Renal cortex interstitium (tissue), 11 donors: ENCODE measurements around the gene CATSPER3. TPM values are rescaled to one million over a fixed set of nuclear protein-coding genes. Genes with fewer than 3 reads are reported as not detected.

Experiments
- DNase-seq, 11 donors: peaks; one replicate each; pipeline ENCODE4 v3.0.0-alpha.2; 2013; ENCODE audit warnings: low read depth in 9 of 11, low spot score in 4 of 11; ENCODE audit errors: extremely low read depth in 1 of 11
- polyA plus RNA-seq, 3 donors: library from polyadenylated mRNA; unstranded; fragments of 120-200 nt; gene quantifications; one replicate each; pipeline ENCODE4 v1.2.1, GENCODE V29; 2013; ENCODE audit not compliant: insufficient read length in 3 of 3

The CATSPER3 gene
- polyA plus RNA-seq, 3 donors: 0.89 to 1.3 (median 1.3) TPM

DNA sequence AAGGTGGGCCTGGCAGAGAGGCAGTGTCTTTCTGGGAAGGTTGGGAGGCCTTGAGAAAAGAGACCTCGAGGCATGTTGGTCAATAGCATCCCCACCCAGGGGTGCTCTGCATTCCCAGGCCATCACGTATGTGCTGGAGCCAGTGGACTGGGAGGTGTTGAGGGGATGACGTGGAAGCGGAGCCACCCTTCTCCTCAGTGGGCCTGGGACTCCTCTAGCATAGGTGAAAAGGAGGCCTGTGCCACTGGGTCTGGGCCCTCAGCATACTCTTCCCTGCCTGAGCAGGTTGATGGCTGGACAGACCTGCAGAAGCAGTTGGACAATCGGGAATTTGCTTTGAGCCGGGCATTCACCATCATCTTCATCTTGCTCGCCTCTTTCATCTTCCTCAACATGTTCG lies 40.8 kb downstream of the CATSPER3 start:
- no peak for DNase-seq

DNA sequence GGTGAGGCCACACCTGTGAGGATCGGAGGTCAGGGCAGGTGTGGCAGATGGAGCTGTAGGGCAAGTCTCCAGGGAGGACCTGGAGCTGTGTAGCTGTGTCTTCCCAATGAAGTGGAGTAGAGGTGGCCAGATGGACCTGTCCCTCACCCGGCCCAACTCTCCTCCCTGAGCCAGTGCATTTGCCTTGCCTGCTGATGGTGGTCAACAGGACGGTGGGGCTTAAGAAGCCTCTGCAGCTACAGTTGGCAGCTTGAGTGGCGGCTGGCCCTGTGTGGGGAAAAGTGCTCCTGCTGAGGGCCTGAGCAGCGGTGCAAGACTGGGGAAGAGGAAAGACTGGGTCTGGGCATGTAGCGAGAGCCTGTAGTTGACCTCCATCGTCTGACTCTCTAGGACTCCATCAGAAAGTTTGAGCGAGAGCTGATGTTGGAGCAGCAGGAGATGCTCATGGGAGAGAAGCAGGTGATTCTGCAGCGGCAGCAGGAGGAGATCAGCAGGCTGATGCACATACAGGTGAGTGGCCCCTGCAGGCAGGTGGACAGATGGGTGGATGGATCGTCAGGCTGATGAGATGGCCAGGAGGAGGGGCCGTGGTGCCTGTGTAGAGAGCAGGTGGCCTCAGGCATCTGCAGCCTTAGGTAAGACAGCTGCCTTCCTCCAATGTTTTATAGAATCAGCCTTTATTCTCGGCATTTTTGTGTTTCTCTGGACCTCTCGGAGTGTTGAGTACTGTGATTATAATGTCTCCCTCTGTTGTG lies 41.5 kb downstream of the CATSPER3 start:
- no peak for DNase-seq

DNA sequence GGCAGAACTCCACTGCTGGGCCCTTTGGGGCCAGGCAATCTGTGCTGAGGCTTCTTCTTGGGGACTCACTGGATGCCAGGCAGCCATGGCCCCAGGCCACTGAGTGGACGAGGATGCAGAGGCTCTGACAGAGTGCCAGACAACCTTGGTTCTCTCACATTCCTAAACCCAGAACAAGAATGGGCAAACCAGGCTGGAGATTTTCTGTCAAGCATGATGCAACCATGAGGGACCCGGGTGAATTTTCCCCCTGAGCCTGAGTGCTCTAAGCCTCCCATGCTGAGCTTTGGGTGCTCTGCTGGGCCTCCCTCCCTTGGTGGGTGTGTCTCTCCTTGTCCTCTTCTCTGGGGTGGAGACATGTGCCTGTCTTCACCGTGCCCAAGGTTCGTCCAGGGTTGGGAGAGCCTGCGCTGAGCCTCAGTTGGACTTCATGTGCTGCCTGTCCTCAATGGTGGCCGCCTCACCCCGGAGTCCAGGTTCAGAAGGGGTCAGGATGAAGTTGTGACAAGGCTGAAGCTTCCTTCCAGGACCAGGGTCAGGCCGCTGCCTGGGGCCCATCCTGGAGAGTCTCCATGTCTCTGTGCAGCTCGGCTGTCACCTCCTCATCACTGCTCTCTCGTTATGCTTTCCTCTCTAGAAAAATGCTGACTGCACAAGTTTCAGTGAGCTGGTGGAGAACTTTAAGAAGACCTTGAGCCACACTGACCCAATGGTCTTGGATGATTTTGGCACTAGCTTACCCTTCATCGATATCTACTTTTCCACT lies 42.2 kb downstream of the CATSPER3 start:
- no peak for DNase-seq

DNA sequence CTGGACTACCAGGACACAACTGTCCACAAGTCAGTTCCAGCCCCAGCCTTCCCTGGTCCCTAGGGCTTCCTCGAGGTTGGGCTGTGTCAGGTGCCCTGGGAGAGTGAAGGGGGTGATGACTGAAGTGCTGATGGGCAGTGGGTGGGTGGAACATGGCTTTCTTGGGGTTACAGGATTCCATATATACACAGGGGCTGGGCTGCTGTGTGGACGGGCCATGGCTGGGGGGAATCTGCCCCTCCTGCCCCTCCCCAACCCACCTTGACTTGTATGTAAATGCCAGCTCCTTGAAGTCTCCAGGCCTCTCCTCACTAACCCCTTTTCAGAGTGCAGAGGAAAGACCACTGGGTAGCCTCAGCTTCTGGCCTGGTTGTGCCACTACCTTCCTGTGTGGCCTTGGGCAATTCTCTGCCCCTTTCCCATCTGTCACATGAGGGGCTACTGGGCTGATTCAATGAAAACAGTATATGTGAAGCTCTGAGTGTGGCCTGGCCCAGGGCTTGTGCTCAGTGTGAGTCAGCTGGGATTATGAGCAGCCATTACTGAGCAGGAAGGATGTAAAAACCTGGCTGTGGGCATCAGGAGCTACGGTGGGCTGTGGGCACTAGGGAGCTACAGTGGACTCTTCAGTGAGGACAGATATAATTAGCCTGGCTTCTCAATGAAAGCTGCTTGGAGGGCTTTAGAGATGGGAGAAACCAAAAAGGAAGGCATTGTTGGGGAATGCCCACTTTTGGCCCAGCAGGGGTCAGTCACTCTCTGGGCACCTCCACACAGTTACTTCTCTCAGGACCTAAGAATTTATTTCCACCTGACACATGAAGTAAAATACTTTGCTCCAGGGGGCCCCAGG lies 43.0 kb downstream of the CATSPER3 start:
- DNase-seq: no peak

DNA sequence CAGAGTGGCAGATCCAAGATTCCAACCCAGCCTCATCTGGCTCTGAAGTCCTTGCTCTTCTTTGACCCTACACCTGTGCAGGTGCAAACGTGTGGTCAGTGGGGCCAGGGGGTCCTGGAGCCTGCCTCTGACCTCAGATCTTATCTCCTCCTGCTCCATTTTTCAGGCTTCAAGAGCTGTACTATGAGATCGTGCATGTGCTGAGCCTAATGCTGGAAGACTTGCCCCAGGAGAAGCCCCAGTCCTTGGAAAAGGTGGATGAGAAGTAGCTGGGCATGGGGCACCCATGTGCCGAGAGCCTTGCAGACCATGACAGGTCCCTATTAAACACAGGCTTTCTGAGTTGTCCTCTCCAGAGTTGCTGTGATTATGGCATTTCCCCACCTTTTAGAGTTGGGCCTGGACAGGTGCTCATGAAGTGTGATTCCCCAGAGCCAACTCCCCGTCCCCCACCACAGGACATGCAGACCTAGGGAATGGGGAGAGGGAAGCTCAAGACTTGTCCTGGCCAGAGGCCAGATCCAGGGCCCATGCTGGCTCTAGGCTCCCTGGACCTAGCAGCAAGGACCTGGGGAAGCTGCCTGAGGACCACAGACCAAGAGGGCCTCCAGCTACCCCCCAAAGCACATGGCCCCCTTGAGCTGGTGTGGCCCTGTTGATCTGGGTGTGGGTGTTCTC lies 43.8 kb downstream of the CATSPER3 start:
- no peak for DNase-seq

DNA sequence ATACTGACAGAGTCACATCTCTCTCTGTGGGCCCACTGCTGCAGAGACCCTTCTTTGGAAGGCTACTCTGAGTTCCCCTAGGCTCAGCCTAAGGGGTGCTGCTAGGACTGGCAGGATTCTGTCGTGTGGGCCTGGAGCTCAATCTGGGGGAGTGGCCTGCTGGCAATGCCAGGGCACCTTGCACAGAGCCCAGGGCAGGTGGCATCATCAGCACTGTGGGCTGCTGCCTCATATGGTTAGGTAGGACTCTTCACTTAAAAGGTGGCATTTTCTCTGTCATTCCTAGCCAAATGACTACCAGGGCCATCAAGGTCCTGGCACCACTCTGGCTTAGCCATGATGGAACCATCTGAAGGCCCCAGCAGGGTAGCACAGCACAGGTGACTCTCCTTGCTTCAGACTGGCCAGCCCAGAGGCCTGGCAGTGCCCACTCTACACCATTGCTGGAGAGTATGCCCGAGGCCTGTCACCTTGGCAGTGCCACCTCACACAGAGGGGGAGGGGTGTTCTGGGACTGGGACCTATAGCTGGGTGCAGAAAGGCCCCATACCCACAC lies 44.4 kb downstream of the CATSPER3 start:
- DNase-seq: no peak

DNA sequence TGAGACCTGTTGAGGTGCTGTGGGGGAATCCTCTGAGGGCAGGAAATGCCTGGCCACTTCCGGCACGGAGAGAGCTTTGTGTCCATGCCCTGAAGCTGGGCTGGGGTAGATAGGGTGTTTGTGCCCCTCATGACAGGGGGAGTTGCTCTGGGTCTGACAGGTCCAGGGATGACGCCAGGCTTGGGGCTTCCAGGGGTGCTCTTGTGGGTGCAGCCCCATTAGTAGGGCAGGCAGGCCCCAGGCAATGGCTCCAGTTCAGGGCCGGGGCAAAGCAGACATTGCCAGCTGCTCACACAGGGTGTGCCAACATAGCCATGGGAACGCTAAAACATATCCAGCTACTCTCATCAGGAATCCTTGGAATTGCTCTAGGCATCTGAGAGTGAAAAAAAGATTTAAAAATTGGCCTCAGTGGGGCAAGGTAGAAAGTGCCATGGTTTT lies 45.3 kb downstream of the CATSPER3 start:
- no peak for DNase-seq

DNA sequence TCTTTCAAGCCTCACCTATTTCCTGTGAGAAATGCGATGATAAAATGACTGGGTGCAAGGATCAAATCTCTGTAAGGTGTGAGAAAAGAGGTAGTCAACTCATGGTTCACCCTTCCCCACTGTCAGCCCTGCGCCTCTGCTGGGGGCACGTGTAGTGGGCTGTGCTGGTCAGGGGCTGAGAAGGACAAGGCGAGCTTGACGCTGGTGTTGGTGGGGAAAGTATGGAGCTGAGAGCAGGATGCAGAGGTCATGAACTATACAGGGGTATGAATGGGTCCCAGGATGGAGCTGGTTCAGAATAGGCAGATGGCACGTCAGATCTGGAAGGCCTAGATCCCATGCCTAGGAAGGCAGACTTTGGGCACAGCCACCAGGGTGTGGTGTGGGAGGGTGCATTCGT lies 45.7 kb downstream of the CATSPER3 start:
- no peak for DNase-seq

DNA sequence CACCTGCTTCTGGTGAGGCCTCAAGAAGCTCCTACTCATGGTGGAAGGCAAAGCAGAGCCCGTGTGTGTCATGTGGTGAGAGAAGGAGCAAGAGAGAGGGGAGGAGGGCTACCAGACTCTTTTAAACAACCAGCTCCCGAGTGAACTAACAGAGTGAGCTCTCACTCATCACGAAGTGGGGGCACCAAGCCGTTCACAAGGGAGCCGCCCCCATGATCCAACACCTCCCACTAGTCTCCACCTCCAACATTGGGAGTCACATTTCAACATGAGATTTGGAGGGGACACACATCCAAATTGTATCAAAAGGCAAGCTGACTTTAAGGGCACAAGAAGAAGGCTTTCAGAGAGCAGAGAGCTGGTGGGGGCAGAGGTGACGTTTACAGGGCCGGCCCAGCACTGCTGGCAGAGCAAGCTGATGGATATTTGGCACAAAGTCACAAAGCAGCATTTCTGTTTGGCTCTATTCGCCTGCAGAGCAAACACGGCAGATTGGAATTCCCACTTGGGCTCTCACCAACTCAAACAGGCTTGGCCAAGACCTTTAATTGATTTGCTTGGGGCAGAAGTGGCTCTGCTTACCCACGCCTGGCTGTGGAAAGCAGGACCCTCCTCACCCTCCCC lies 46.4 kb downstream of the CATSPER3 start:
- no peak for DNase-seq

DNA sequence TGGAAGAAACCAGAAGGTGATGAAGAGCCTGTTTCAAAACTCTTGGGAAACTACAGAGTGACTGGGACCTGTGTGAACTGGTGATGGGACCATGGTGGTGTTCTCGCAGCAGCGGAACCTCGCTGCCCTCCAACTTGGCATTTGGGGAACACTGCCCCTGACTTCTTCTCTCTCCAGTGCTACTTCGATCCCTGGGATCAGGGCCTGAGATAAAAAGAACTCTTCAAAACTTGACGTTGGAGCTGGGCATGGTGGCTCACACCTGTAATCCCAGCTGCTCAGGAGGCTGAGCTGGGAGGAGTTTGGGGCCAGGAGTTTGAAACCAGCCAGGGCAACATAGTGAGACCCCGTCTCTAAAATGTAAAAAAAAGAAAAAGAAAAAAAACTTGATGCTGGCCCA lies 48.2 kb downstream of the CATSPER3 start:
- no peak for DNase-seq

DNA sequence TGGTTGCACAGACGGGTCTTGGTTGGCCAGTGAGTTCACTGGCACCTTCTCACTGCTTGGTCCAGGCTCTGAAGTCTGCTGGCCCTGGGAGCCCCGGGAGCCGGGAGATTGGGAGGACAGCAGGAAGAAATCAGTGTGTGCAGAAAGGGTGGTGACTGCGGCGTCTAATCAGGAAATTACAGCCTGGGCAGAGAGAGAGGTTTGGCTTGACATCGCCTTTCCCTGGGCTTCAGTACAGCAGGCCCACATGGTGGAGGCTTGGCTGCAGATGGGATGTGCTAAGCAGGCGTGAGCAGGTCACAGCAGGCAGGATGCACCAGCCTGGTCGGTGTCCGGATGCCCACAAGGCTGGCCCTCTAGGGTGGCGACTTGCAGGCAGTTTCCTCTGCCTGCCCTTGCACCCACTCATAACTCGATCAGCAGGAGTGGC lies 49.2 kb downstream of the CATSPER3 start:
- no peak for DNase-seq

DNA sequence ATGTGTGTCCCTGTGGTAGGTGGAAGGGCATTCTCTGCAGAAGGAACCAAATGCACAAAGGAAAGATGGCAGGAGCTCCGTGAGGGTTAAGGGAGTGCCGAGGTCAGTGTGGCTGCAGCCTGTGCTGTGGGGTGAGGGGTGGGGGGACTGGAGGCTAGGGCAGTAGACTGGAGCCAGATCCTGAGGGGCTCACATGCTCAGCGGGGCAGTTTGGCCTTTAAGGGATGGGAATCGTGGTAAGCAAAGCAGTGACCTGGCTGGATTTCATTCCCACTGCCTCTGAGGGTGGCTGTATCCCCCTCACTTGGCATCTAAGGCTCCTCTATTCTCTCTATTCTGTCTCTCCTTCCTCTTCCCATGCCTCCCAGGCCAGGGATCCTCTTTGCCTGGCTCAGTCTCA lies 50.8 kb downstream of the CATSPER3 start:
- DNase-seq: no peak

DNA sequence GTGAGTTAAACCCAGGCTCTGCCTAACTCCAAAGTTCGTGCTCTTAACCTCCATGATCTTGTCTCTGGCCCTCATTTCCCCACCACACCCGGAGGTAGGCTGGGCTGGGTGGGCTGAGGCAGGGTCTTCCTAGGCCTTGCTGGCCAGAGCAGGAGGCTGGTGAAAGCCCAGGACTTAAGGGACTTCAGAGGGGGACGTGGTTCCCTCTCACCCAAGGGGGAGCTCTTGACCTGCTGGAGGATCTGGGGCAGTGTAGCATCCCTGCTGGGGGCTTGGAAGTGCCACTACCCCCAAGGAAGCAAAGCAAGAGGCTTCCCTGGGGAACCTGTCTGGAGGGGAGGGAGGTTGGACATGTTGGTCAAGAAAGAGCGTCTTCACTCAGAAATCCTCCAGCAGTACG lies 51.6 kb downstream of the CATSPER3 start:
- no peak for DNase-seq

DNA sequence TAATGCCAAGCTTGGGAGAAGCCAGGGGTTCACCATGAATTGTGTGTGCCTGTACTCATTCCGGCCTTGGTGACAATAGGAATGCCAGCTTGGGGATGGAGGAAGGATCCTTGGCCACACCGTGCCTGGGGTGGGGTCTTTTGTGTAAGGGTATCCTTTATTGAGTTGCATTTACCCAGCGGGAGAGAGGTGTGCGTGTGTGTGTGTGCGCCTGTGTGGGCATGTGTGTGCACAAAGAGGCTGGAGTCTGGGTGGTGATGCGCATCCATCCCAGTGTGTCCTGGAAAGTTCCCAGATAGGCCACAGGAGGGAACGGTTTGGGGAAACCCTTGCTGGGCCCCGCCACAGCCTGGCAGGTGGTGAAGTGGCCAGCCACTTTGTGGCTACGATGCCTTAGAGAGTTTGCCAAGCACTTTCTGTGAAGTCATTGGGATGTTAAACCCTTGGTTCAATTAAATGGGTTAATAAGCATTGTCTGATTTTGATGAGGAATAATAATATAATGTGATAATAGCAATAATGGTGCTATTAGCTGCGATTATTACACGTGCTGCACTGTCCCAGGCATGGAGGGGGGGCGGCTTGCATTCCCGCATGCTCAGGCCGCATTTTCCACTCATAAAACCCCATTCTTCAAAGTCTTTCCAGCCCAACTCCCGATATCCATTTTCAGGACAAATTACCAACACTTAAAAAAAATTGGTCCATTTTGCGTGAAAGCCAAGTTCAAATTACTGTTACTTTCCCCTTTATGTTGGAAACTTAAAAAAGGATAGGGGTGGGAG lies 52.6 kb downstream of the CATSPER3 start:
- DNase-seq: no peak

DNA sequence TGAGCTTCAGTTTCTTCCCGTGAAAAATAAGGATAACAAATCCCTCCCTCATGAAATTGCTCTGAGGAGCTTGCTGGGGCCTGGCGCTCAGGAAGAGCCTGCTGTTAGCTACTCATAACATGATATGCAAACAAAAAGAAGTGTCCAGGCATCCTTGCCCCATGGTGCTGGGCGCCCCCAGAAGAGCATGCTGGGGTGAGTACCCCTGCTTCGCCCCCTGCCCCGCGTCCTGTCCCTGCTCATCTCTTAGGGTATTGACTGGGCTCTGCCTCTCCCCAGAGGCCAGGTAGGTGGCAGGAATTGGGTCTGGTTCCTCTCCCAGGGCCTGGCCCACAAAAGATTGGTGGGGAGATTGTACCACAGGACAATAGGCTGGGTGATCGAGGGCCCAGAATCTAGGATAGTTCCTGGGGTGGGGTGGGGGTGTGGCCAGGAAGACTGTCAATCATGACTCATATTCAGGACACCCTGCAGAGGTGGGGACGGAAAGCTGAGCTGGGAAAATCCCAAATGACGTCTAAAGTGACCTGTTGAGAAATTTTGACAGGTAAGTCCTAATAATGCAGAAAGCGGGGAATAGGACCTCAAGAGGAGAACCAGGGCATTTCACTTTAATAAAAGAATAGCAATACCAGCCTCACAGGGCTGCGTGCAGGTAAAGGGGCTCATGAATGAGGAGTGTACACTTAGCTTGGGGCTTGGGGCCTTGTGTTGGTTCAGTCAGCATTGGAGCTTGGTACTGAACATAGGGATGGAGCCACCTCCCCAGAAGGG lies 57.4 kb downstream of the CATSPER3 start:
- no peak for DNase-seq

DNA sequence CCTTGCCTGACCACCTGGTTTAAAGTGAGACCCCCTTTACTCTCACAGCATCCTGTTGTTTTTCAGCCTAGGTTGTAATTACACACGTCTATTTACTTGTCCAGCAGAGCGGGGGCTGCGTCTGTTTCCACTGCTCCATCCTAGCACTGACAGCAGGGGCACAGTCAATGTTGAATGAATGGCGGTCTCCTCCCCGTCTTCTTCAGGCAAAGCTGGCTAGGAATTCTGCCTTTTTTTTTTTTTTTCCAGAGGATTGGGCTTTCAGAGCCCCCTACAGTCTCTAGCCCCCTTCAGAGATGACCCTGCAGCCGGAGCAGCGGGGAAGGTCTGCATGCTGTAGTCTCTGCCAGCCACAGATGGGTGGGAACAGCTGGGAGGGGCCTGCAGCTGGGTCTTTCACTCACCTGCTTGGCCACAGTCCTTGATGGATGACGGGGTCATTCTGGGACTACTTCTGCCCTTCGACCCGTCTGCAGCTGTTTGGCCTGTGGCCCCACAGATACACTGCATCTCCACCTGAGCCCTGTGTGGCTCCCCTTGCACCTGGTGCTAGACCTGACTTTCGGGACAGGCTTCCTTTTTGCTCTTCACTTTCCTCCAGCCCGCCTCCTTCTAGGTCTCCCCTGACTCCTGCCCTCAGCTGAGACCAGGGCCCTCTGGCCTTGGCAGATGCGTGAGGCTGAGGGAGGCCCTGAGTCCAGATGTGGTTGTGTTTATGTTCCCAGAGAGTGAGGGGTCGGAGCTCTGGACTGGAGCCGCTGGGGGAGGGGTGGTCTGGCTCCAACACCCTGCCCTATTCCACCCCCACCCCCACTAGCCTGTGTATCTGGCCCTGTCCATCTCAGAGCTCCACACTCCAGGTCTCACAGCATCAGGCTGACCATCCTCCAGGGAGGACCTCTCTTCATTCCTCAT lies 58.3 kb downstream of the CATSPER3 start:
- DNase-seq: no peak
